Measurements from ENCODE around the gene ANKRD13A.

- TF ChIP-seq CTCF (IDR thresholded peaks at IDR 0.05 in 4 of 5, conservative IDR thresholded peaks at IDR 0.05 in 1 of 5): no peak
- no peak for TF ChIP-seq POLR2A (IDR thresholded peaks at IDR 0.05)
Observed at GRCh38 chr12:109967383-109968031, 31.7 kb upstream of the ANKRD13A start.
